GM23338 (cell line): ENCODE data around the gene GPR63. TPM values are rescaled to one million over a fixed set of nuclear protein-coding genes. Genes with fewer than 3 reads are reported as not detected.

Experiments
- ATAC-seq: fragments of 200-7000 bp; cut with Tn5 transposase; 3 replicates; pipeline ENCODE4 v1.9.1; 2020
- DNase-seq: peaks from one replicate; pipeline ENCODE4 v3.0.0-alpha.2; 2015; ENCODE audit warnings: low spot score
- H2AFZ ChIP-seq: fragments of 200-600 bp; sonication (generic); 2 replicates; pipeline ENCODE4 v1.8.0; 2016; ENCODE audit warnings: antibody characterized with exemption, mild to moderate bottlenecking, moderate library complexity
- H3F3A ChIP-seq: fragments of 200-600 bp; sonication (generic); replicated peaks from 2 replicates; pipeline ENCODE4 v1.8.0; 2017; ENCODE audit warnings: antibody characterized with exemption, mixed run types, low read depth
- H3K27ac ChIP-seq: fragments of 200-600 bp; sonication (generic); 2 replicates; pipeline ENCODE4 v1.6.1; 2016; ENCODE audit warnings: low read depth
- H3K27me3 ChIP-seq: fragments of 200-600 bp; sonication (generic); 2 replicates; pipeline ENCODE4 v1.8.0; 2016; ENCODE audit warnings: mild to moderate bottlenecking, mixed run types, moderate library complexity; ENCODE audit not compliant: insufficient read depth
- H3K36me3 ChIP-seq: fragments of 200-600 bp; sonication (generic); 2 replicates; pipeline ENCODE4 v1.8.0; 2016; ENCODE audit warnings: mild to moderate bottlenecking; ENCODE audit not compliant: insufficient read depth
- H3K4me1 ChIP-seq: fragments of 200-600 bp; sonication (generic); 2 replicates; pipeline ENCODE4 v1.8.0; 2016; ENCODE audit warnings: mild to moderate bottlenecking, moderate library complexity; ENCODE audit not compliant: insufficient read depth
- H3K4me2 ChIP-seq: fragments of 200-600 bp; sonication (generic); 2 replicates; pipeline ENCODE4 v1.7.1; 2017; ENCODE audit warnings: mixed run types
- H3K4me3 ChIP-seq: fragments of 200-600 bp; sonication (generic); 2 replicates; pipeline ENCODE4 v1.6.1; 2016; ENCODE audit warnings: mixed run types
- H3K79me2 ChIP-seq: fragments of 200-600 bp; sonication (generic); replicated peaks from 2 replicates; pipeline ENCODE4 v1.8.0; 2017; ENCODE audit warnings: mild to moderate bottlenecking; ENCODE audit not compliant: insufficient read depth
- H3K9me2 ChIP-seq: fragments of 200-600 bp; sonication (generic); 2 replicates; pipeline ENCODE4 v1.8.0; 2017; ENCODE audit not compliant: insufficient read depth
- H4K20me1 ChIP-seq: fragments of 200-600 bp; sonication (generic); replicated peaks from 2 replicates; pipeline ENCODE4 v1.8.0; 2017; ENCODE audit warnings: mild to moderate bottlenecking; ENCODE audit not compliant: insufficient read depth
- H3K27ac Mint-ChIP-seq: 2 replicates; pipeline ENCODE4 v1.8.0; 2020; ENCODE audit warnings: inconsistent platforms, mild to moderate bottlenecking, moderate library complexity, mixed read lengths
- H3K27me3 Mint-ChIP-seq: 3 replicates; pipeline ENCODE4 v1.8.0; 2022; ENCODE audit warnings: low read depth, mild to moderate bottlenecking, moderate library complexity, mixed read lengths, inconsistent platforms; ENCODE audit not compliant: insufficient read depth, poor library complexity
- H3K36me3 Mint-ChIP-seq: 3 replicates; pipeline ENCODE4 v1.8.0; 2021; ENCODE audit warnings: low read depth, mild to moderate bottlenecking, inconsistent platforms, moderate library complexity, mixed read lengths
- H3K4me1 Mint-ChIP-seq: 3 replicates; pipeline ENCODE4 v1.8.0; 2020; ENCODE audit warnings: mild to moderate bottlenecking, inconsistent platforms, mixed read lengths
- H3K4me3 Mint-ChIP-seq: 3 replicates; pipeline ENCODE4 v1.8.0; 2021; ENCODE audit warnings: moderate library complexity, mild to moderate bottlenecking, inconsistent platforms, mixed read lengths
- H3K9me3 Mint-ChIP-seq: 3 replicates; pipeline ENCODE4 v1.8.0; 2020; ENCODE audit warnings: moderate library complexity, mild to moderate bottlenecking, inconsistent platforms, mixed read lengths
- CREB1 ChIP-seq: fragments of 250-450 bp; sonication (Bioruptor Pico); IDR thresholded peaks from 2 replicates; pipeline ENCODE4 v1.5.0; 2020; ENCODE audit warnings: low read depth, mild to moderate bottlenecking, moderate library complexity
- EZH2 ChIP-seq: fragments of 200-600 bp; sonication (generic); IDR thresholded peaks from one replicate; pipeline ENCODE4 v1.8.0; 2017; ENCODE audit warnings: antibody characterized with exemption, mild to moderate bottlenecking, low read depth; ENCODE audit not compliant: unreplicated experiment
- EZH2phosphoT487 ChIP-seq: fragments of 200-600 bp; sonication (generic); IDR thresholded peaks from one replicate; pipeline ENCODE4 v1.8.1; 2018; ENCODE audit warnings: antibody characterized with exemption; ENCODE audit not compliant: unreplicated experiment
- JUNB ChIP-seq: IDR thresholded peaks from one replicate; pipeline ENCODE4 v1.6.1; 2016; ENCODE audit warnings: antibody characterized with exemption; ENCODE audit not compliant: unreplicated experiment
- NANOG ChIP-seq: IDR thresholded peaks from 2 replicates; pipeline ENCODE4 v1.6.1; 2016; ENCODE audit warnings: antibody characterized with exemption, borderline replicate concordance
- POLR2AphosphoS5 ChIP-seq: IDR thresholded peaks from 2 replicates; pipeline ENCODE4 v1.6.1; 2016; ENCODE audit warnings: antibody characterized with exemption, low read depth
- STAT1 ChIP-seq: IDR thresholded peaks from one replicate; pipeline ENCODE4 v1.6.1; 2016; ENCODE audit warnings: antibody characterized with exemption; ENCODE audit not compliant: unreplicated experiment
- ZNF114 ChIP-seq: fragments of 250-450 bp; sonication (Bioruptor Pico); IDR thresholded peaks from 2 replicates; pipeline ENCODE4 v1.5.0; 2020; ENCODE audit warnings: mild to moderate bottlenecking, moderate library complexity
- ZNF331 ChIP-seq: fragments of 250-450 bp; sonication (Bioruptor Pico); IDR thresholded peaks from 2 replicates; pipeline ENCODE4 v1.5.0; 2020; ENCODE audit warnings: low read depth, mild to moderate bottlenecking, moderate library complexity
- ZNF462 ChIP-seq: fragments of 250-450 bp; sonication (Bioruptor Pico); IDR thresholded peaks from 2 replicates; pipeline ENCODE4 v1.5.0; 2020; ENCODE audit warnings: mild to moderate bottlenecking, moderate library complexity
- polyA plus RNA-seq: library from polyadenylated mRNA; unstranded; fragments of >200 nt; fragmentation: Nextera tagmentation; extraction: Ambion mirVana; gene quantifications from 2 replicates; pipeline ENCODE4 v1.2.1, GENCODE V29; 2016
- total RNA-seq: library from RNA; depleted of rRNA; stranded (reverse); fragments of >200 nt; shearing (Covaris generic); gene quantifications from 2 replicates; pipeline ENCODE4 v1.2.3, GENCODE V29; 2014
- TF ChIP-seq, protein P1 (sequence below): IDR thresholded peaks from one replicate; pipeline ENCODE4 v1.6.1; 2018; ENCODE audit warnings: antibody characterized with exemption; ENCODE audit not compliant: unreplicated experiment
- TF ChIP-seq, protein P2 (sequence below): IDR thresholded peaks from 2 replicates; pipeline ENCODE4 v1.6.1; 2016; ENCODE audit warnings: antibody characterized with exemption
- TF ChIP-seq, protein P3 (sequence below), 2 experiments: fragments of 200-600 bp in 1 of 2; sonication (generic) in 1 of 2; conservative IDR thresholded peaks; 2 replicates each; pipeline versions ENCODE4 v1.5.1 to v1.6.1; 2016 to 2017; ENCODE audit warnings: antibody characterized with exemption in 2 of 2, low read depth in 2 of 2, mild to moderate bottlenecking in 2 of 2, moderate library complexity in 1 of 2

Gene GPR63
- total and polyA plus RNA-seq, 2 experiments from 2014 or later: 5.4 to 19.3 TPM

- H3F3A ChIP-seq: no peaks in the 10 kb centered on the region
- Mint-ChIP-seq H3K27me3 (no peaks in the 10 kb centered on the region), H3K36me3 (no peaks in the 10 kb centered on the region), H3K9me3 (no peaks in the 10 kb centered on the region), H3K4me1 (peaks cover 46% of the 10 kb centered on the region), H3K4me3 (no peak overlapping the region), H3K27ac (no peak overlapping the region)
- H3K79me2 ChIP-seq: peaks cover 82% of the 10 kb centered on the region
- H3K4me2 ChIP-seq: no peak overlapping the region
- peaks cover 35% of the 10 kb centered on the region for H3K4me1 ChIP-seq
- no peak overlapping the region for H3K27ac ChIP-seq
- H4K20me1 ChIP-seq: no peaks in the 10 kb centered on the region; the same call in 1 of the 2 replicates
- TF ChIP-seq, protein P1, sequence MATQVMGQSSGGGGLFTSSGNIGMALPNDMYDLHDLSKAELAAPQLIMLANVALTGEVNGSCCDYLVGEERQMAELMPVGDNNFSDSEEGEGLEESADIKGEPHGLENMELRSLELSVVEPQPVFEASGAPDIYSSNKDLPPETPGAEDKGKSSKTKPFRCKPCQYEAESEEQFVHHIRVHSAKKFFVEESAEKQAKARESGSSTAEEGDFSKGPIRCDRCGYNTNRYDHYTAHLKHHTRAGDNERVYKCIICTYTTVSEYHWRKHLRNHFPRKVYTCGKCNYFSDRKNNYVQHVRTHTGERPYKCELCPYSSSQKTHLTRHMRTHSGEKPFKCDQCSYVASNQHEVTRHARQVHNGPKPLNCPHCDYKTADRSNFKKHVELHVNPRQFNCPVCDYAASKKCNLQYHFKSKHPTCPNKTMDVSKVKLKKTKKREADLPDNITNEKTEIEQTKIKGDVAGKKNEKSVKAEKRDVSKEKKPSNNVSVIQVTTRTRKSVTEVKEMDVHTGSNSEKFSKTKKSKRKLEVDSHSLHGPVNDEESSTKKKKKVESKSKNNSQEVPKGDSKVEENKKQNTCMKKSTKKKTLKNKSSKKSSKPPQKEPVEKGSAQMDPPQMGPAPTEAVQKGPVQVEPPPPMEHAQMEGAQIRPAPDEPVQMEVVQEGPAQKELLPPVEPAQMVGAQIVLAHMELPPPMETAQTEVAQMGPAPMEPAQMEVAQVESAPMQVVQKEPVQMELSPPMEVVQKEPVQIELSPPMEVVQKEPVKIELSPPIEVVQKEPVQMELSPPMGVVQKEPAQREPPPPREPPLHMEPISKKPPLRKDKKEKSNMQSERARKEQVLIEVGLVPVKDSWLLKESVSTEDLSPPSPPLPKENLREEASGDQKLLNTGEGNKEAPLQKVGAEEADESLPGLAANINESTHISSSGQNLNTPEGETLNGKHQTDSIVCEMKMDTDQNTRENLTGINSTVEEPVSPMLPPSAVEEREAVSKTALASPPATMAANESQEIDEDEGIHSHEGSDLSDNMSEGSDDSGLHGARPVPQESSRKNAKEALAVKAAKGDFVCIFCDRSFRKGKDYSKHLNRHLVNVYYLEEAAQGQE: no peak
- TF ChIP-seq ZNF331 (no peak), JUNB (no peak), NANOG (no peak), POLR2AphosphoS5 (no peak), EZH2phosphoT487 (no peak), CREB1 (CRISPR knock-in tag) (no peak), ZNF114 (CRISPR knock-in tag) (no peak), ZNF462 (CRISPR knock-in tag) (no peak), STAT1 (no peak), EZH2 (no peak)
- TF ChIP-seq, protein P2, sequence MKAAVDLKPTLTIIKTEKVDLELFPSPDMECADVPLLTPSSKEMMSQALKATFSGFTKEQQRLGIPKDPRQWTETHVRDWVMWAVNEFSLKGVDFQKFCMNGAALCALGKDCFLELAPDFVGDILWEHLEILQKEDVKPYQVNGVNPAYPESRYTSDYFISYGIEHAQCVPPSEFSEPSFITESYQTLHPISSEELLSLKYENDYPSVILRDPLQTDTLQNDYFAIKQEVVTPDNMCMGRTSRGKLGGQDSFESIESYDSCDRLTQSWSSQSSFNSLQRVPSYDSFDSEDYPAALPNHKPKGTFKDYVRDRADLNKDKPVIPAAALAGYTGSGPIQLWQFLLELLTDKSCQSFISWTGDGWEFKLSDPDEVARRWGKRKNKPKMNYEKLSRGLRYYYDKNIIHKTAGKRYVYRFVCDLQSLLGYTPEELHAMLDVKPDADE: no peak
- TF ChIP-seq, protein P3, sequence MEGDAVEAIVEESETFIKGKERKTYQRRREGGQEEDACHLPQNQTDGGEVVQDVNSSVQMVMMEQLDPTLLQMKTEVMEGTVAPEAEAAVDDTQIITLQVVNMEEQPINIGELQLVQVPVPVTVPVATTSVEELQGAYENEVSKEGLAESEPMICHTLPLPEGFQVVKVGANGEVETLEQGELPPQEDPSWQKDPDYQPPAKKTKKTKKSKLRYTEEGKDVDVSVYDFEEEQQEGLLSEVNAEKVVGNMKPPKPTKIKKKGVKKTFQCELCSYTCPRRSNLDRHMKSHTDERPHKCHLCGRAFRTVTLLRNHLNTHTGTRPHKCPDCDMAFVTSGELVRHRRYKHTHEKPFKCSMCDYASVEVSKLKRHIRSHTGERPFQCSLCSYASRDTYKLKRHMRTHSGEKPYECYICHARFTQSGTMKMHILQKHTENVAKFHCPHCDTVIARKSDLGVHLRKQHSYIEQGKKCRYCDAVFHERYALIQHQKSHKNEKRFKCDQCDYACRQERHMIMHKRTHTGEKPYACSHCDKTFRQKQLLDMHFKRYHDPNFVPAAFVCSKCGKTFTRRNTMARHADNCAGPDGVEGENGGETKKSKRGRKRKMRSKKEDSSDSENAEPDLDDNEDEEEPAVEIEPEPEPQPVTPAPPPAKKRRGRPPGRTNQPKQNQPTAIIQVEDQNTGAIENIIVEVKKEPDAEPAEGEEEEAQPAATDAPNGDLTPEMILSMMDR (conservative IDR thresholded peaks at IDR 0.05; ENCODE audit: low read depth in 2 of 2): no peak
- H3K4me3 ChIP-seq: no peak overlapping the region
- no peaks in the 10 kb centered on the region for H3K36me3 ChIP-seq
- ATAC-seq: no peak
- no peak for DNase-seq
- H3K9me2 ChIP-seq: no peaks in the 10 kb centered on the region
- no peak overlapping the region for H2AFZ ChIP-seq
- H3K27me3 ChIP-seq: no peaks in the 10 kb centered on the region
These were observed 25.1 kb downstream of the GPR63 start for GRCh38 chr6:96812077-96812703.
